ENCODE measurements around the gene CDC42.

Gene CDC42

DNA sequence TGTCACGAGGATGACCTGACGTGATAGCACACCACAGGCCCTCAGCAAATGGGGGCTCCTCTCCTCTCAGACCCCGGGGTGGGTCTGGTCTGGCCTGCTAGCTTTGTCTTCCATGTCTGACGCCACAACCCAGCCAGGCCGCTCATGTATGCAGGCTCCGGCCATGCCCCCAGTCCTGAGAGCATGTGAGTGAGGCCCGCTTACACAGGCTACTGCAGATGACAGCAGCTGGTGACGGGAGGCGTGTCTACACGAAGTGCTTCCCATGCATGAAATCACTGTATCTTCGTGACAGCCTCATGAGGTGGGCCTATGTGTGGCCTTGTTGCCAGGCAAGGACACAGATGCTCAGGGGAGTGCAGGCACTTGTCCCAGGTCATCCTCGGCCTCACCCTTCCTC lies 74.0 kb downstream of the CDC42 start:
- Histone ChIP-seq H3K4me3 (ENCODE audit: low read length) (no peak overlapping the region), H3K9ac (ENCODE audit: low read length) (no peak overlapping the region), H3K27ac (ENCODE audit: low read length) (no peak overlapping the region), H3K4me2 (ENCODE audit: low read length) (no peak overlapping the region), H3K4me1 (ENCODE audit: low read length) (no peaks in the 10 kb centered on the region), H3K36me3 (replicated peaks; ENCODE audit: low read depth, low read length) (peaks cover 14% of the 10 kb centered on the region), H4K20me1 (ENCODE audit: insufficient read depth, low read length) (peaks cover 12% of the 10 kb centered on the region), H2AFZ (ENCODE audit: low read depth, low read length) (no peak overlapping the region), H3K27me3 (ENCODE audit: low read depth, low read length) (no peaks in the 10 kb centered on the region), H3K9me3 (ENCODE audit: insufficient read depth, low read length) (no peaks in the 10 kb centered on the region), H3K79me2 (ENCODE audit: low read length) (no peaks in the 10 kb centered on the region)
- TF ChIP-seq EZH2phosphoT487 (IDR thresholded peaks at IDR 0.05; ENCODE audit: low read depth) = no peak
- TF ChIP-seq, protein P1, sequence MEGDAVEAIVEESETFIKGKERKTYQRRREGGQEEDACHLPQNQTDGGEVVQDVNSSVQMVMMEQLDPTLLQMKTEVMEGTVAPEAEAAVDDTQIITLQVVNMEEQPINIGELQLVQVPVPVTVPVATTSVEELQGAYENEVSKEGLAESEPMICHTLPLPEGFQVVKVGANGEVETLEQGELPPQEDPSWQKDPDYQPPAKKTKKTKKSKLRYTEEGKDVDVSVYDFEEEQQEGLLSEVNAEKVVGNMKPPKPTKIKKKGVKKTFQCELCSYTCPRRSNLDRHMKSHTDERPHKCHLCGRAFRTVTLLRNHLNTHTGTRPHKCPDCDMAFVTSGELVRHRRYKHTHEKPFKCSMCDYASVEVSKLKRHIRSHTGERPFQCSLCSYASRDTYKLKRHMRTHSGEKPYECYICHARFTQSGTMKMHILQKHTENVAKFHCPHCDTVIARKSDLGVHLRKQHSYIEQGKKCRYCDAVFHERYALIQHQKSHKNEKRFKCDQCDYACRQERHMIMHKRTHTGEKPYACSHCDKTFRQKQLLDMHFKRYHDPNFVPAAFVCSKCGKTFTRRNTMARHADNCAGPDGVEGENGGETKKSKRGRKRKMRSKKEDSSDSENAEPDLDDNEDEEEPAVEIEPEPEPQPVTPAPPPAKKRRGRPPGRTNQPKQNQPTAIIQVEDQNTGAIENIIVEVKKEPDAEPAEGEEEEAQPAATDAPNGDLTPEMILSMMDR (IDR thresholded peaks at IDR 0.05; ENCODE audit: low read depth, low read length) = no peak

DNA sequence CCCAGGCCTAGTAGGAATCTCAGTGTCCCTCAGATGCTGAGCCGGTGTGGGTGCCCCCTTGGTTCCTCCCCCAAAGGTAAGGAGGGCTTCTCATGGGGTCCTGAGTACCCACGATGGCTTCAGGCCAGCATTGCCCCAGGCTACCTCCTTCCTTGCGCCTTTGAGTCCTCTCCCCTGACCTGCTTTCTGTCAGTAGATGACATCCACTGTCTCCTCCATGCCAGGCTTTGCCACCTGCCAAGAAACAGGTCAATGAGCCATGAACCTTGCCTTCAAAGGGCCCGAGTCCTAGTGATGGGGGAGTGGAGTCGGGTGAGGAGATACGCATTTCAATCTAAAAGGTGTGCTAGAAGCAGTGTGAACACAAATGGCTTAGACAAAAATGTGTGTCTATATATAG lies 74.7 kb downstream of the CDC42 start:
- Histone ChIP-seq H3K4me1 (ENCODE audit: low read length) (peaks cover 3% of the 10 kb centered on the region; the same call in 1 of the 2 replicates), H3K9me3 (ENCODE audit: insufficient read depth, low read length) (no peaks in the 10 kb centered on the region), H3K36me3 (replicated peaks; ENCODE audit: low read depth, low read length) (peaks cover 14% of the 10 kb centered on the region), H3K4me3 (ENCODE audit: low read length) (no peak overlapping the region), H2AFZ (ENCODE audit: low read depth, low read length) (no peak overlapping the region), H3K27me3 (ENCODE audit: low read depth, low read length) (no peaks in the 10 kb centered on the region), H4K20me1 (ENCODE audit: insufficient read depth, low read length) (peaks cover 16% of the 10 kb centered on the region), H3K4me2 (ENCODE audit: low read length) (no peak overlapping the region), H3K9ac (ENCODE audit: low read length) (no peak overlapping the region), H3K27ac (ENCODE audit: low read length) (no peak overlapping the region), H3K79me2 (ENCODE audit: low read length) (no peaks in the 10 kb centered on the region)
- TF ChIP-seq, protein P1 (IDR thresholded peaks at IDR 0.05; ENCODE audit: low read depth, low read length) = no peak
- no peak for TF ChIP-seq EZH2phosphoT487 (IDR thresholded peaks at IDR 0.05; ENCODE audit: low read depth)

DNA sequence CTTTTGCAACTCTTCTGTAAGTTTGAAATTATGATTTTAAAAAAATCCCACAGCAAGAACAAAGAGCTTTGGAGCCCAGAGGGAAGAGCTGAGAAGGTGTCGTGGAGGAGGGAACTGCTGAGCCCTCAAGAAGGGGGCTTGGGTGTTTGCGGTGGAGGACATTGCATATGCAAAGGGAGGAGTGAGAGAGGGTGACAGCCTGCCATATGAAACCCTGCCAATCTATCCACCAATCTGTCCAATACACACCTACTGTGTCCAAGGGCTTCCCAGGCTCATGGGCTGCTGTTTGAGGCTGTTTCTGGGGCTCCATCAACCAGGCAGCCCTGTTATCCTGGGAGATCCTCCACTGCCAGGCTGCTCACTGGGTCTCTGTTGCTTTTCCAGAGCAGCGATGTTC lies 75.2 kb downstream of the CDC42 start:
- peaks cover 14% of the 10 kb centered on the region for H3K36me3 ChIP-seq (replicated peaks; ENCODE audit: low read depth, low read length)
- TF ChIP-seq, protein P1 (IDR thresholded peaks at IDR 0.05; ENCODE audit: low read depth, low read length) = no peak
- TF ChIP-seq EZH2phosphoT487 (IDR thresholded peaks at IDR 0.05; ENCODE audit: low read depth) = no peak
- H3K9ac ChIP-seq (ENCODE audit: low read length) = no peak overlapping the region

DNA sequence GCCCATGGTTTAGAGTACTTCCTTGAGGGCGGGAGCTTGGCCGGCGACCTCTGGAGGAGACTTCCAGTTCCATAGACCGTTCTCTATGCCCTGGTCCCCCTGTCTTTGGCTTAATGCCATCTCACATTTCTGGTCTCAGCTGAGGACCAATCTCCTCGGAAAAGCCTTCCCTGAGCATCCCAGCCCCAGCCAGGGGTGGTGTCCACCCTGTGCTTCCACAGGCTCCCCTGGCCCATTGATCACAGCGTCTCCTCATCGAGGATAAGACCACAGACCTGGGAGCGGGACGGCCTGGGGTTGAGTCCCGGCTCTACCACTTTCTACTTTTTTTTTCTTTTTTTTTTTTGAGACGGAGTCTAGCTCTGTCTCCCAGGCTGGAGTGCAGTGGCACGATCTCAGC lies 75.9 kb downstream of the CDC42 start:
- Histone ChIP-seq H3K27ac (ENCODE audit: low read length) (no peak overlapping the region), H3K4me2 (ENCODE audit: low read length) (no peak overlapping the region), H3K36me3 (replicated peaks; ENCODE audit: low read depth, low read length) (peaks cover 14% of the 10 kb centered on the region), H3K4me1 (ENCODE audit: low read length) (peaks cover 12% of the 10 kb centered on the region; the same call in 1 of the 2 replicates), H3K9me3 (ENCODE audit: insufficient read depth, low read length) (no peaks in the 10 kb centered on the region), H3K79me2 (ENCODE audit: low read length) (no peaks in the 10 kb centered on the region), H3K4me3 (ENCODE audit: low read length) (no peak overlapping the region), H3K27me3 (ENCODE audit: low read depth, low read length) (no peaks in the 10 kb centered on the region), H4K20me1 (ENCODE audit: insufficient read depth, low read length) (peaks cover 16% of the 10 kb centered on the region), H2AFZ (ENCODE audit: low read depth, low read length) (no peak overlapping the region), H3K9ac (ENCODE audit: low read length) (no peak overlapping the region)
- no peak for TF ChIP-seq EZH2phosphoT487 (IDR thresholded peaks at IDR 0.05; ENCODE audit: low read depth)
- TF ChIP-seq, protein P1 (IDR thresholded peaks at IDR 0.05; ENCODE audit: low read depth, low read length) = no peak

More for the DNA sequence above, 75.2 kb downstream of the CDC42 start:
- Histone ChIP-seq H3K9me3 (ENCODE audit: insufficient read depth, low read length) (no peaks in the 10 kb centered on the region), H3K79me2 (ENCODE audit: low read length) (no peaks in the 10 kb centered on the region), H3K4me2 (ENCODE audit: low read length) (no peak overlapping the region), H3K27ac (ENCODE audit: low read length) (no peak overlapping the region), H3K4me1 (ENCODE audit: low read length) (peaks cover 8% of the 10 kb centered on the region; the same call in 1 of the 2 replicates), H4K20me1 (ENCODE audit: insufficient read depth, low read length) (peaks cover 16% of the 10 kb centered on the region), H2AFZ (ENCODE audit: low read depth, low read length) (no peak overlapping the region), H3K4me3 (ENCODE audit: low read length) (no peak overlapping the region), H3K27me3 (ENCODE audit: low read depth, low read length) (no peaks in the 10 kb centered on the region)

All from OCI-LY3 (cell line).